H1 (cell line): ENCODE measurements around the gene GRIA2. TPM values are rescaled to one million over a fixed set of nuclear protein-coding genes. Genes with fewer than 3 reads are reported as not detected.

Experiments
- CHD2 ChIP-seq: IDR thresholded peaks from 2 replicates; pipeline ENCODE4 v1.6.1; 2012; ENCODE audit warnings: low read length, improper control_type of control experiment
- POLR2A ChIP-seq, 2 experiments: IDR thresholded peaks; 1 replicate in 1 of 2; 2 replicates in 1 of 2; pipeline ENCODE4 v1.6.1; 2011; ENCODE audit warnings: low read depth in 2 of 2, low read length in 2 of 2, mild to moderate bottlenecking in 2 of 2; ENCODE audit errors: control extremely low read depth in 1 of 2
- RFX5 ChIP-seq: IDR thresholded peaks from 2 replicates; pipeline ENCODE4 v1.6.1; 2011; ENCODE audit warnings: low read depth, low read length, improper control_type of control experiment, borderline replicate concordance
- RNF2 ChIP-seq: fragments of 200-900, 300-1000 bp; sonication (generic); IDR thresholded peaks from 2 replicates; pipeline ENCODE4 v1.7.1; 2016; ENCODE audit warnings: borderline replicate concordance, low read depth, mild to moderate bottlenecking, antibody characterized with exemption, low read length; ENCODE audit not compliant: poor library complexity, severe bottlenecking; ENCODE audit errors: missing control alignments
- polyA plus RNA-seq, 7 experiments: library from polyadenylated mRNA; depleted of rRNA in 3 of 7; stranded (reverse) in 5 of 7; unstranded in 2 of 7; fragments of >200 nt in 5 of 7; fragments of 200-250 nt in 2 of 7; gene quantifications; 1 replicate in 5 of 7; 2 replicates in 1 of 7; 4 replicates in 1 of 7; pipeline versions ENCODE4 v1.2.1 to v1.2.3, GENCODE V29; 2011 to 2013; ENCODE audit warnings: missing spikeins in 2 of 7, mixed read lengths in 2 of 7
- total RNA-seq: library from RNA; stranded (reverse); fragmentation: NEBNext Ultra II Directional; extraction: Animal tissue kit (Norgen Biotek cat#: 25700); gene quantifications from 2 replicates; pipeline ENCODE4 v1.2.1, GENCODE V29; 2021
- TF ChIP-seq, protein P1 (sequence below): IDR thresholded peaks from 2 replicates; pipeline ENCODE4 v1.6.1; 2011; ENCODE audit warnings: low read length, improper control_type of control experiment

GRIA2 gene
- total and polyA plus RNA-seq, 2 of the 8 experiments (the other 6 are each of a cell fraction or from before 2014, with no cell fraction given) = not detected

DNA sequence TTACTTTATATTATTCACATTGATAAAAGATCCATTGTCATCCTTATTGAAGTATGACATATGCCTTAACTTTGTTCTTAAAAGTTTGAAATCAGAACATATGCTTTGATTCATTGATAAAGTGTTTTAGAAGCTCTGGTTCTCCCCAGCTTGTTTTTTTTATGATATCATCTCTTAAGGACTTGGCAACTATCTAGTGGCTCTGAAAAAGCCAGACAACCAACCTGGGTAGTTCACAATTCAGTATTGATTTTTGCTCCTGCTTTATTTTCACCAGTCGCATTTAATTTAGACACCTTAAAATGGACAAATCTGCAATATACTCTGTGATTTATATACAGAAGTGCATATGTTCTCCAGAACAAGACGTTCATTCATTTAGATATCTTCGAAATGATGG, 70.1 kb downstream of the GRIA2 start (continued):
- TF ChIP-seq RNF2 (no peak), CHD2 (no peak), POLR2A (IDR thresholded peaks at IDR 0.05; ENCODE audit: control extremely low read depth in 1 of 2, low read depth in 2 of 2, low read length in 2 of 2) (no peak), RFX5 (no peak)
- TF ChIP-seq, protein P1, sequence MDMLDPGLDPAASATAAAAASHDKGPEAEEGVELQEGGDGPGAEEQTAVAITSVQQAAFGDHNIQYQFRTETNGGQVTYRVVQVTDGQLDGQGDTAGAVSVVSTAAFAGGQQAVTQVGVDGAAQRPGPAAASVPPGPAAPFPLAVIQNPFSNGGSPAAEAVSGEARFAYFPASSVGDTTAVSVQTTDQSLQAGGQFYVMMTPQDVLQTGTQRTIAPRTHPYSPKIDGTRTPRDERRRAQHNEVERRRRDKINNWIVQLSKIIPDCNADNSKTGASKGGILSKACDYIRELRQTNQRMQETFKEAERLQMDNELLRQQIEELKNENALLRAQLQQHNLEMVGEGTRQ = no peak
- TF ChIP-seq, all 59 proteins: peak for 0
